ENCODE results near the gene IGSF21. TPM values are rescaled to one million over a fixed set of nuclear protein-coding genes. Genes with fewer than 3 reads are reported as not detected.

Gene IGSF21
- total RNA-seq, 4 donors from 2014 or later: 0.68 to 3.5 (median 1.3) TPM

DNA sequence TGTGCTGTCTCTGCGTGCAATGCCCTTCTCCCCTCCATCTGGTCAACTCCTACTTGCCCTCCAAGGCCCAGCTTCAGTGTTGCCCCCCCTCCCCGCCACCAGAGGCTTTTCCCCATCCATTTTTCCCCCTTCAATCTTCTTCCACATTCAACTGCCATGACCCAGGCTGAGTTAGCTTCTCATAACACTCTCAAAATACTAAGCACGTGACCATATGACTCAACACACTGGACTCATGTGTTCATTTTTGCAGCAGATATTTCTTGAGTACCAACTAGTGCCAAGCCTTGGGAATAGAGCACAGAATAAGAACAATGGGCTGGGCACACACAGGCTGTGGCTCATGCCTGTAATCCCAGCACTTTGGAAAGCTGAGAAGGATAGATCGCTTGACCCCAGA is 132.1 kb downstream of the IGSF21 start:
- TF ChIP-seq POLR2A (IDR thresholded peaks at IDR 0.05) (no peak), EP300 (IDR thresholded peaks at IDR 0.05) (no peak), POLR2AphosphoS5 (IDR thresholded peaks at IDR 0.05) (no peak)
- TF ChIP-seq, protein P1, sequence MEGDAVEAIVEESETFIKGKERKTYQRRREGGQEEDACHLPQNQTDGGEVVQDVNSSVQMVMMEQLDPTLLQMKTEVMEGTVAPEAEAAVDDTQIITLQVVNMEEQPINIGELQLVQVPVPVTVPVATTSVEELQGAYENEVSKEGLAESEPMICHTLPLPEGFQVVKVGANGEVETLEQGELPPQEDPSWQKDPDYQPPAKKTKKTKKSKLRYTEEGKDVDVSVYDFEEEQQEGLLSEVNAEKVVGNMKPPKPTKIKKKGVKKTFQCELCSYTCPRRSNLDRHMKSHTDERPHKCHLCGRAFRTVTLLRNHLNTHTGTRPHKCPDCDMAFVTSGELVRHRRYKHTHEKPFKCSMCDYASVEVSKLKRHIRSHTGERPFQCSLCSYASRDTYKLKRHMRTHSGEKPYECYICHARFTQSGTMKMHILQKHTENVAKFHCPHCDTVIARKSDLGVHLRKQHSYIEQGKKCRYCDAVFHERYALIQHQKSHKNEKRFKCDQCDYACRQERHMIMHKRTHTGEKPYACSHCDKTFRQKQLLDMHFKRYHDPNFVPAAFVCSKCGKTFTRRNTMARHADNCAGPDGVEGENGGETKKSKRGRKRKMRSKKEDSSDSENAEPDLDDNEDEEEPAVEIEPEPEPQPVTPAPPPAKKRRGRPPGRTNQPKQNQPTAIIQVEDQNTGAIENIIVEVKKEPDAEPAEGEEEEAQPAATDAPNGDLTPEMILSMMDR (IDR thresholded peaks at IDR 0.05): no peak
- H3K36me3 ChIP-seq: no peaks in the 10 kb centered on the region
- H3K4me1 ChIP-seq: no peaks in the 10 kb centered on the region
- no peaks in the 10 kb centered on the region for H3K9me3 ChIP-seq
- WGBS: 80% methylated on average over 4 of the region's 4 CpGs
- no peak overlapping the region for H3K4me3 ChIP-seq
- H3K27me3 ChIP-seq: peaks cover 62% of the 10 kb centered on the region
- no peak for DNase-seq (ENCODE audit: low spot score in 2 of 2)
- H3K27ac ChIP-seq: no peak overlapping the region

DNA sequence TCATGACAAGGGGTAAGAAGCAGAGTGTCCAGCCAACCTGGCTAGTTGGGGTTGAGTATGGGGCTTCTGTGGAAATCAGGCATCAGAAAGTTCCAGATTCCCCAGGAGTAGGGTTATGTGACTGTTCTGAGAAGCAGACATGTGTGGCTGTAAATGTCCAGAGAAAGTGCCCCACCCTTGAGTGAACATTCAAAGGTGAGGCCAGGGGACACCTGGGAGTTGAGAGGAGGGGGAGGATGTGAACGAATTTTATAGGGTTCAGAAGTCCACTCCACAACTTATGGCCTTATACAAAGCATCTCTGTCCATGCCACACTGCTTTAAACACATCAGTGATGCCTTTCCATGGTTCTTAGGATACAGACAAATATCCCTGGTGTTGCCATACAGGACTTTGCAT is 133.3 kb downstream of the IGSF21 start:
- no peak overlapping the region for H3K4me3 ChIP-seq
- WGBS: 0% methylated on average over 1 of the region's 1 CpG

DNA sequence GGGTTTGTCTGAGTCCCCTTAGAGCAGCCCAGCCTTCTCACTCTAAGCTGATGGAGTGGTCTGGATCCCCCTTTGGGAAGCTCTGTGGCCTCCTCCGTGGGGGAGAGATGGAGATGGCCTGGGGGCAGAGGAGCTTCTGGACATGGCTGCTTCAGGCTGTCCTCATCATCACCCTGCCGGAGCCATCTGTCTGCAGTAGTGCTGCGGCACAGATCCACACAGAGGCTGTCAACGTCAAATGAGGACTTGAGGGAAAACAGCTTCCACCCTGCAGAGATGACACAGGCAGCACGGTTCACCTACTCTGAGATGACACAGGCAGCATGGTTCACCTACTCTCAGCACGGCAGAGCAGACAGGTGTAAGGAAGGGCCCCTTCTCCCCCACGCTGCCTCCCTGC is 134.3 kb downstream of the IGSF21 start:
- Histone ChIP-seq H3K27ac (no peak overlapping the region), H3K27me3 (peaks cover 59% of the 10 kb centered on the region), H3K9me3 (no peaks in the 10 kb centered on the region), H3K4me1 (no peaks in the 10 kb centered on the region), H3K4me3 (no peak overlapping the region), H3K36me3 (no peaks in the 10 kb centered on the region)
- no peak for TF ChIP-seq POLR2AphosphoS5 (IDR thresholded peaks at IDR 0.05)
- no peak for TF ChIP-seq EP300 (IDR thresholded peaks at IDR 0.05)
- no peak for DNase-seq (ENCODE audit: low spot score in 2 of 2)
- 74% methylated on average over 5 of the region's 7 CpGs for WGBS

More for the DNA sequence above, 133.3 kb downstream of the IGSF21 start:
- Histone ChIP-seq H3K36me3 (no peaks in the 10 kb centered on the region), H3K9me3 (no peaks in the 10 kb centered on the region), H3K4me1 (no peaks in the 10 kb centered on the region), H3K27me3 (peaks cover 63% of the 10 kb centered on the region), H3K27ac (no peak overlapping the region)
- no peak for DNase-seq (ENCODE audit: low spot score in 2 of 2)
- TF ChIP-seq POLR2AphosphoS5 (IDR thresholded peaks at IDR 0.05): no peak
- no peak for TF ChIP-seq EP300 (IDR thresholded peaks at IDR 0.05)
- no peak for TF ChIP-seq POLR2A (IDR thresholded peaks at IDR 0.05)
- TF ChIP-seq, protein P1 (IDR thresholded peaks at IDR 0.05): no peak

GRCh38 chr1:18243503-18244175 is 136.0 kb downstream of the IGSF21 start:
- H3K4me3 ChIP-seq: no peak overlapping the region
- TF ChIP-seq EP300 (IDR thresholded peaks at IDR 0.05) (no peak), POLR2A (IDR thresholded peaks at IDR 0.05) (no peak), POLR2AphosphoS5 (IDR thresholded peaks at IDR 0.05) (no peak)
- TF ChIP-seq, protein P1 (IDR thresholded peaks at IDR 0.05): no peak
- H3K36me3 ChIP-seq: no peaks in the 10 kb centered on the region
- no peaks in the 10 kb centered on the region for H3K9me3 ChIP-seq
- 69% methylated on average over 10 of the region's 10 CpGs for WGBS
- peaks cover 49% of the 10 kb centered on the region for H3K27me3 ChIP-seq
- H3K27ac ChIP-seq: no peak overlapping the region
- no peaks in the 10 kb centered on the region for H3K4me1 ChIP-seq
- no peak for DNase-seq (ENCODE audit: low spot score in 2 of 2)

DNA sequence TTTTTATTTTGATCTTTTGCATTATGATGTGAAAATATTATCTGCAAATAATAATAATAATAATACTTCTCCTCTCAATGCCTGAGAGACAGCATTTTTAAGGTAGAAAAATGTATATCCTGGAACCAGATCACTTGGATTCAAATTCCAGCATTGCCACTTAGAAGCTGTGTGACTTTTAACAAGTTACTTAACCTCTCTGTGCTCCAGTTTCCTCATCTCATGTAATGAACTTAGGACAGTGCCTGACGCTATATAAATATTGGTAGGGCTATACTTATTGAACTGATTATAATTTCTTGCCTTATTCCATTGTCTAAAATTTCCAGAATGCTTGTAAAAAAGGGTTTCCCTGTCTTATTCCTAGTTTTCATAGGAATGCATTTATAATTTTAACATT is 137.2 kb downstream of the IGSF21 start:
- Histone ChIP-seq H3K4me1 (no peaks in the 10 kb centered on the region), H3K27me3 (peaks cover 51% of the 10 kb centered on the region), H3K9me3 (no peaks in the 10 kb centered on the region), H3K27ac (no peak overlapping the region), H3K36me3 (no peaks in the 10 kb centered on the region), H3K4me3 (no peak overlapping the region)
- no peak for TF ChIP-seq POLR2AphosphoS5 (IDR thresholded peaks at IDR 0.05)
- TF ChIP-seq POLR2A (IDR thresholded peaks at IDR 0.05): no peak
- TF ChIP-seq EP300 (IDR thresholded peaks at IDR 0.05): no peak
- TF ChIP-seq, protein P1 (IDR thresholded peaks at IDR 0.05): no peak
- no peak for DNase-seq (ENCODE audit: low spot score in 2 of 2)
- 73% methylated on average over 1 of the region's 1 CpG for WGBS

Data from suprapubic skin (tissue), 4 donors.